Fibroblast of skin of left quadriceps (primary cell): ENCODE data around the gene CSH2.
"Not testable (repeated sequence)": the region's sequence is repeated elsewhere in the genome, so short reads cannot be mapped to it uniquely, and the experiment has no call there.

ENCODE experiments used
- DNase-seq, 2 experiments: peaks; one replicate each; pipeline ENCODE4 v3.0.0-alpha.2; 2013; ENCODE audit warnings: low read depth in 2 of 2

The CSH2 gene

DNA sequence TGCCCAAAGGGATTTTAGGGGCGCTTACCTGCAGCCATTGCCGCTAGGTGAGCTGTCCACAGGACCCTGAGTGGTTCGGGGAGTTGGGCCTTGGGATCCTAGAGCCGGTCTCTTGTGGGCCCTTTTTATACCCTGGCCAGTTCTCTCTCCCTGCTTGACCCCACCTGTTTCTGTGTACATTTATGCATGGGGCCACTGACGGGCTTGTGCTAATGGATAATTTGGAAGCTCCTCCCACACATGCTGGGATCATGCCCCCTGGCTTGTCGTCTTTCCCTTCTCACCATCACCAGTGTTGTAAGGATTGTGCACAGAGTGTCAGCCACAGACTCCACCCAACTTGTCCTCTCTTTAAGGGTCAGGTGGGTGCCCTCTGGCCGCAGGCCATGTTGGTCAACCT is at the start of gene CSH2:
CSH2 (minus strand) TSS at position 101 of the 400 bp plus-strand sequence; CDS start at position 38, 63 bp downstream.
- not testable (repeated sequence) for DNase-seq

DNA sequence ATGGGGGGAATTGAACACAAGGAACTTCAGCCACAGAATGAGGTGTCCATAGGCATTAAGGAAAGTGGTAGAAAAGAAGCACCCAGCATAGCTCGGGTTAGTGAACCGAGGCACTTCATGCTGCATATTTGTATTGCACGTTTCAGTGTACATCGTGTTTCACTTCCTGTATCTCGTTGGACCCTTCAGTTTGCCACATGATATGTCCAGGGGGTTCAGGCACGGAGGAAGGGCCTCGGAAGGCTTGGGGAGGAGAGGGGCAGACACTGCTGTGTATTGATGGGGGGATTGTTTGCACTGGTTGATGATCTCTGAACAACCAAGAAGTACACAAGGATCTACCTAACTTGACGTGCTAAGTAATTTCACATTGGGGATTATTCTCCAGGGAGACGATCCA is 48.9 kb upstream of the CSH2 start:
- not testable (repeated sequence) for DNase-seq

DNA sequence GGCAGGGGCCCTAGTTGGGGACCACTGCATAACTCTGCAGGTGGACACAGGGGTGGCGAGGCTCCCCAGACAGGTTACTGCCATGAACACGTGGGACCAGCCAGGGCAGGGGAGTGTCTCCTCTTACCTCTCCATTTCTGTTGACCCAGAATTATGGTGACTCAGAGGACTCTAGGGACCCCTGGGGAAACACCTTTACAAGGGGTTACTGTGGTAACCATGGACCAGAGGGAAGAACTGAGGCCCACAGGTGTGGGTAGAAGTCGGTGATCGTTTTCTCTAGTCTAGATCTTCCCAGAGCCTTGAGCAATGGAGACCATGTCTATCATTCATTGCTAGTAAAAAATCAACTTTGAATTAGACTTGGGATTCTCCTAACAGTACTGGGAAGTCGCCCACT is 47.3 kb upstream of the CSH2 start:
- not testable (repeated sequence) for DNase-seq

DNA sequence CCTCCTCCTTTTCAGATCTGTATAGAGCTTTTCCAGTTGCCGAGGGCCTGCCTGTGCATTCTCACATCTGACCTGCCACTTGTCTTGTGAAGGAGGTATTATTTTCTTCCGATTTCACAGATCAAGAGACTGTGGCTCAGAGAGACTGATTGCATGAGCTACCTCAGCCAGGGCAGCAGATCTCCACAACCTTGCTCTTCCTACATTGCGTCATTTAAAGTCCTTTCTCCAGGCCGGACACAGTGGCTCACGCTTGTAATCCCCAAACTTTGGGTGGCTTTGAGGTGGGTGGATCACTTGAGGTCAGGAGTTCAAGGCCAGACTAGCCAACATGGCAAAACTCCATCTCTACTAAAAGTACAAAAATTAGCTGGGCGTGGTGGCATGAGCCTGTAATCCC is 46.6 kb upstream of the CSH2 start:
- not testable (repeated sequence) for DNase-seq

DNA sequence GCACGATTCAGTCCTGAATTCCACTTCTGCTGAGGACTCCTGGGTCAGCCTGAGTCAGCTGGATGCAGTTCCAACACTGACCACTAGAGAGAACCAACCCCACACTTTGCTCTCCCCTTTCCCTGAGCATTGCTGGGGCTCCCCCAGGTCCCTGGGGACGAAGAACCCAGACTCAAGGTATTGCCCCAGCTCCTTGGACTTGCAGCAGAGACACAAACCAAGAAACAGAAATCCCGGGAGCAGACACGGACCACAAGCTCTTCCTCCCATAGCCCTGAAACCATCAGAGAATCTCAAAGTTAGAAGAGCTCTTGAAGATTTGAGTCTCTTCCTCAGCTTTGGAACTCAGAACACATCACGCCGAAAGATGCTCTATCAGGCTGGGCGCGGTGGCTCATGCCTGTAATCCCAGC is 45.8 kb upstream of the CSH2 start:
- peak; percentile 15 to 28 for DNase-seq

DNA sequence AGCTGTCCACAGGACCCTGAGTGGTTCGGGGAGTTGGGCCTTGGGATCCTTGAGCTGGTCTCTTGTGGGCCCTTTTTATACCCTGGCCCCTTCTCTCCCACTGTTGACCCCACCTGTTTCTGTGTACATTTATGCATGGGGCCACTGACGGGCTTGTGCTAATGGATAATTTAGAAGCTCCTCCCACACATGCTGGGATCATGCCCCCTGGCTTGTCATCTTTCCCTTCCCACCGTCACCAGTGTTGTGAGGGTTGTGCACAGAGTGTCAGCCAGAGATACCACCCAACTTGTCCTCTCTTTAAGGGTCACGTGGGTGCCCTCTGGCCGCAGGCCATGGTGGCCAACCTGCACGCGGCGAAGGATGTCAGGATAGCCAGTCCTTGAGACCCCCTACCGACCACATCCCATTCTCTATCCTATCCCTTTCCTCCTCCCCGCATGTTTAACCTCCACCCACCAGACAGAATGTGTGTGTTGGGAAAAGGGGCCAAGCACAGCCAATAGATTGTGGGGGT is 45.4 kb upstream of the CSH2 start, which contains the start of gene GH1:
GH1 (minus strand) TSS at position 51 of the 517 bp plus-strand sequence. CDS start 63 bp downstream, outside the sequence.
- not testable (repeated sequence) for DNase-seq

DNA sequence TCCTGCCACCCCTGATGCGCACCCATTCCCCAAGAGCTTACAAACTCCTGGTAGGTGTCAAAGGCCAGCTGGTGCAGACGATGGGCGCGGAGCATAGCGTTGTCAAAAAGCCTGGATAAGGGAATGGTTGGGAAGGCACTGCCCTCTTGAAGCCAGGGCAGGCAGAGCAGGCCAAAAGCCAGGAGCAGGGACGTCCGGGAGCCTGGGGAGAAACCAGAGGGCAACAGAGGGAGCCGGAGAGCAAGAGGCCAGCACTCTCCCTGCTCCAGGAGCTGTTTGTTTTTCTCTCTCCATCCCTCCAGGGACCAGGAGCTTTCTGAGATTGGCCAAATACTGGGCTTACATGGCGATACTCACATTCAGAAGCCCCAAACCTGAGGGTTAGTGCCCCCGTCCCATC is 44.8 kb upstream of the CSH2 start:
- DNase-seq: no peak

DNA sequence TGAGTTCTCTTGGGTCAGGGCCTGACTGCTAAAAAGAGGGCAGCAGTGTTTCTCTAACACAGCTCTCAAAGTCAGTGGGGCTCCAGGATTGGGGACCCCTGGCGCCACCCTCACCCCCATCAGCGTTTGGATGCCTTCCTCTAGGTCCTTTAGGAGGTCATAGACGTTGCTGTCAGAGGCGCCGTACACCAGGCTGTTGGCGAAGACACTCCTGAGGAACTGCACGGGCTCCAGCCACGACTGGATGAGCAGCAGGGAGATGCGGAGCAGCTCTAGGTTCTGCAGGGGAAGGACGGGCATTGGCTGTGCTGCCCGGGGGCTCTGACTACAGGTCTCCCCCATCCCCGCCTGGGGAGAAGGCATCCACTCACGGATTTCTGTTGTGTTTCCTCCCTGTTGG is 44.2 kb upstream of the CSH2 start:
- DNase-seq: no peak

DNA sequence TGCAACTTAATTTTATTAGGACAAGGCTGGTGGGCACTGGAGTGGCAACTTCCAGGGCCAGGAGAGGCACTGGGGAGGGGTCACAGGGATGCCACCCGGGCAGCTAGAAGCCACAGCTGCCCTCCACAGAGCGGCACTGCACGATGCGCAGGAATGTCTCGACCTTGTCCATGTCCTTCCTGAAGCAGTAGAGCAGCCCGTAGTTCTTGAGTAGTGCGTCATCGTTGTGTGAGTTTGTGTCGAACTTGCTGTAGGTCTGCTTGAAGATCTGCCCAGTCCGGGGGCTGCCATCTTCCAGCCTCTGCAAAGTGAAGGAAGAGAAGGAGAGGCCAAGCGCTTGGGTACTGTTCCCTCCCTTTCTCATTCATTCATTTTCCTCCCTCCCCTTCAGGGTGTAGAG is 43.7 kb upstream of the CSH2 start:
- not testable (repeated sequence) for DNase-seq

DNA sequence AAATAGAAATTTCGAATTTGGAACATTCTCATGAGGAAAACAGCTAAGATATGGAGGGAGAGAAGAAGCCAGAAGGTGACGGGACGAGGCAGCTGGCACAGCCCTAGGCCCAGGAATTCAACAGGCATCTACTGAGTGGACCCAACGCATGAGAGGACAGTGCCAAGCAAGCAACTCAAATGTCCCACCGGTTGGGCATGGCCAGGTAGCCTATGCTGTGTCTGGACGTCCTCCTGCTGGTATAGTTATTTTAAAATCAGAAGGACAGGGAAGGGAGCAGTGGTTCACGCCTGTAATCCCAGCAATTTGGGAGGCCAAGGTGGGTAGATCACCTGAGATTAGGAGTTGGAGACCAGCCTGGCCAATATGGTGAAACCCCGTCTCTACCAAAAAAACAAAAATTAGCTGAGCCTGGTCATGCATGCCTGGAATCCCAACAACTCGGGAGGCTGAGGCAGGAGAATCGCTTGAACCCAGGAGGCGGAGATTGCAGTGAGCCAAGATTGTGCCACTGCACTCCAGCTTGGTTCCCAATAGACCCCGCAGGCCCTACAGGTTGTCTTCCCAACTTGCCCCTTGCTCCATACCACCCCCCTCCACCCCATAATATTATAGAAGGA is 43.2 kb upstream of the CSH2 start:
- DNase-seq: no peak

DNA sequence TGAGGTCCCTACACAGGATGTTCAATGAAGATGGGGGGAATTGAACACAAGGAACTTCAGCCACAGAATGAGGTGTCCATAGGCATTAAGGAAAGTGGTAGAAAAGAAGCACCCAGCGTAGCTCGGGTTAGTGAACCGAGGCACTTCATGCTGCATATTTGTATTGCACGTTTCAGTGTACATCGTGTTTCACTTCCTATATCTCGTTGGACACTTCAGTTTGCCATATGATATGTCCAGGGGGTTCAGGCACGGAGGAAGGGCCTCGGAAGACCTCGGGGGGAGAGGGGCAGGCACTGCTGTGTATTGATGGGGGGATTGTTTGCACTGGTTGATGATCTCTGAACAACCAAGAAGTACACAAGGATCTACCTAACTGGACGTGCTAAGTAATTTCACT is 42.3 kb upstream of the CSH2 start:
- DNase-seq: not testable (repeated sequence)

DNA sequence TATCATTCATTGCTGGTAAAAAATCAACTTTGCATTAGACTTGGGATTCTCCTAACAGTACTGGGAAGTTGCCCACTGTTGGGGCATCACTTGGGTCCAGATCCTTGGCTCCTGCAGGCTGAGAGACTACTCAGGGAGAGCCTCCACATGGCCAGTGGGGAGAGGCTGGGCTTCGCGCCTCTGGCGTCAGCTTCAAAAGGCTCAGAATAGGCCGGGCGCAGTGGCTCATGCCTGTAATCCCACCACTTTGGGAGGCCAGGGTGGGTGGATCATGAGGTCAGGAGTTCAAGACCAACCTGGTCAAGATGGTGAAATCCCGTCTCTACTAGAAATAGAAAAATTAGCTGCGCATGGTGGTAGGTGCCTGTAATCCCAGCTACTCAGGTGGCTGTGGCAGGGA is 41.0 kb upstream of the CSH2 start:
- no peak for DNase-seq

DNA sequence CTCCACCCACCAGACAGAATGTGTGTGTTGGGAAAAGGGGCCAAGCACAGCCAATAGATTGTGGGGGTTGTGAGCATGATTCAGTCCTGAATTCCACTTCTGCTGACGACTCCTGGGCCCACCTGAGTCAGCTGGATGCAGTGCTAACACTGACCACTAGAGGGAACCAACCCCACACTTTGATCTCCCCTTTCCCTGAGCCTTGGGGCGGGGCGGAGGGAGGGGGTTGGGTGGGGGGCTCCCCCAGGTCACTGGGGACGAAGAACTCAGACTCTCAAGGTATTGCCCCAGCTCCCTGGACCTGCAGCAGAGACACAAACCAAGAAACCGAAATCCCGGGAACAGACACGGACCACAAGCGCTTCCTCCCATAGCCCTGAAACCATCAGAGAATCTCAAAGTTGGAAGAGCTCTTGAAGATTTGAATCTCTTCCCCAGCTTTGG is 38.2 kb upstream of the CSH2 start:
- no peak for DNase-seq

DNA sequence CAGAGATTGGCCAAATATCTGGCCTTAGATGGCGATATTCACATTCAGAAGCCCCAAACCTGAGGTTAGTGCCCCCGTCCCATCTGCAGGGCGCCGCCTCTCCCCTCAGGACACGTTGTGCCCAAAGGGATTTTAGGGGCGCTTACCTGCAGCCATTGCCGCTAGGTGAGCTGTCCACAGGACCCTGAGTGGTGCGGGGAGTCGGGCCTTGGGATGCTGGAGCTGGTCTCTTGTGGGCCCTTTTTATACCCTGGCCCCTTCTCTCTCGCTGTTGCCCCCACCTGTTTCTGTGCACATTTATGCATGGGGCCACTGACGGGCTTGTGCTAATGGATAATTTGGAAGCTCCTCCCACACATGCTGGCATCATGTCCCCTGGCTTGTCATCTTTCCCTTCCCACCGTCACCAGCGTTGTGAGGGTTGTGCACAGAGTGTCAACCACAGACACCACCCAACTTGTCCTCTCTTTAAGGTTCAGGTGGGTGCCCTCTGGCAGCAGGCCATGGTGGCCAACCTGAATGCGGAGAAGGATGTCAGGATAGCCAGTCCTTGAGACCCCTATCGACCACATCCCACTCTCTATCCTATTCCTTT is 37.7 kb upstream of the CSH2 start, which contains the start of gene CSHL1:
CSHL1 (minus strand) TSS at position 218 of the 595 bp plus-strand sequence; CDS start at position 156, 62 bp downstream.
- no peak for DNase-seq

DNA sequence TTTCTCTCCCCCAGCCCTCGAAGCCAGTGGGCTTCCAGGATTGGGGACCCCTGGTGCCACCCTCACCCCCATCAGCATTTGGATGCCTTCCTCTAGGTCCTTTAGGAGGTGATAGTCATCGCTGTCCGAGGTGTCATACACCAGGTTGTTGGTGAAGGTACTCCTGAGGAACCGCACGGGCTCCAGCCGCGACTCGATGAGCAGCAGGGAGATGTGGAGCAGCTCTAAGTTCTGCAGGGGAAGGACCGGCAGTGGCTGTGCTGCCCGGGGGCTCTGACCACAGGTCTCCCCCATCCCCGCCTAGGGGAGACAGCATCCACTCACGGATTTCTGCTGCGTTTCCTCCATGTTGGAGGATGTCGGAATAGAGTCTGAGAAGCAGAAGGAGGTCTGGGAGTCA is 36.6 kb upstream of the CSH2 start:
- no peak for DNase-seq

DNA sequence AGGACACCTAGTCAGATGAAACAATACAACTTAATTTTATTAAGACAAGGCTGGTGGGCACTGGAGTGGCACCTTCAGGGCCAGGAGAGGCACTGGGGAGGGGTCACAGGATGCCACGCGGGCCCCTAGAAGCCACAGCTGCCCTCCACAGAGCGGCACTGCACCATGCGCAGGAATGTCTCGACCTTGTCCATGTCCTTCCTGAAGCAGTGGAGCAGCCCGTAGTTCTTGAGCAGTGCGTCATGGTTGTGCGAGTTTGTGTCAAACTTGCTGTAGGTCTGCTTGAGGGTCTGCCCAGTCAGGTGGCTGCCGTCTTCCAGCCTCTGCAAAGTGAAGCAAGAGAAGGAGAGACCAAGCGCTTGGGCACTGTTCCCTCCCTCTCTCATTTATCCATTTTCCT is 36.1 kb upstream of the CSH2 start:
- not testable (repeated sequence) for DNase-seq

DNA sequence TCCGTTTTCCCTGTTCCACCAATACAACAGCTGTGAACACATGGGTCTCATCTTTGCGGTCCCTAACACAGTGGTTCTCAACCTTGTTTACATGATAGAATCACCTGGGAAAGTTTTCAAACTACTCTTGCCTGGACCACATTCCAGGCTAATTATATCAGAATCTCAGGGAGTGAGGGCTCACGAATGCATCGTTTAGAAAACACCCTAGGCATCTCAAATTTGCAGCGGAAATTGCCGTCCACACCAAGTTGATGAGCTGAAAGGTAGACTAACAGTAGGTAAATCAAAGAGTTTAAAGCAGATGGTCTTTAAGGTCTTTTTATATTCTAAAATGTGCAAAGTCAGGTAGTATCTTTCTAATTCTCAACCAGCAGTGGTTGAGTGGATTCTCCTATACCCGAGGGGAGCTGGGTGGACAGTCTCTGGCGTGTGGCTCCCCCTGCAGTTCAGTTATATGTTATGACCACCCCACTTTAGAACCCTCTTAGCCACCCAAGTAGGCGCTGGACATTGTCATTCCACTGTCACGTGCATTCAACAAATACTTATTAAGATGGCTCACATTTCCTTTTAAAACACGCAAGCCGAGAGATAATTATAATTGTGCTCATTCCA is 33.8 kb upstream of the CSH2 start:
- DNase-seq: not testable (repeated sequence)

DNA sequence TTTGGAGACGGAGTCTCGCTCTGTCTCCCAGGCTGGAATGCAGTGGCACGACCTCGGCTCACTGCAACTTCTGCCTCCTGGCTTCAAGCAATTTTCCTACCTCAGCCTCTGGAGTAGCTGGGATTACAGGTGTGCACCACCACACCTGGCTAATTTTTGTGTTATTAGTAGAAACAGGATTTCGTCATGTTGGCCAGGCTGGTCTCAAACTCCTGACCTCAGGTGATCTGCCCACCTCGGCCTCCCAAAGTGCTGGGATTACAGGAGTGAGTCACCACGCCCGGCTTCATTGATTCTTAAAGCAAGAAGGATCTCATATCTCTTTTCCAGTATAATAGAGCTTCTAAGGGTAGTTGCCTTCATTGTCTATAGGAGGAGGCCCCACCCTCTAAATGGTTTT is 31.3 kb upstream of the CSH2 start:
- not testable (repeated sequence) for DNase-seq

DNA sequence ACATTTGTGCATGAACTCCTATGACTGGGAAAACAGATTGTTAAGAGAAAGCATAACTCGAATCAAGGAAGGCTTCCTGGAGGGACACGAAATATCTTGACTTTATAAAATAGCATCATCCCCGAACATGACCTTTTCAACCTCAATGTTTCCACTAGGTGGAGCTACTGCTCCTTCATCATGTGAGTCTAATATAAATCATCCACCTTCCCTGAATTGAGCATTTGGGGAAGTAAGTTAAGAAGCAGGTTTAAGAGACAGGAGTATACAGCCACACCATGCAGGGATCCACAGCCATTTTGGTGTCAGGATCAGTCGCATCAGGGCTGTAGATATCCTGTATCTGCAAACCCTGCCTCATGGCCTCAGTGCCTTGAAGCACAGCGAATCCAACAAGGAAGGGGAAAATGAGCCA is 30.3 kb upstream of the CSH2 start:
- DNase-seq: not testable (repeated sequence)

DNA sequence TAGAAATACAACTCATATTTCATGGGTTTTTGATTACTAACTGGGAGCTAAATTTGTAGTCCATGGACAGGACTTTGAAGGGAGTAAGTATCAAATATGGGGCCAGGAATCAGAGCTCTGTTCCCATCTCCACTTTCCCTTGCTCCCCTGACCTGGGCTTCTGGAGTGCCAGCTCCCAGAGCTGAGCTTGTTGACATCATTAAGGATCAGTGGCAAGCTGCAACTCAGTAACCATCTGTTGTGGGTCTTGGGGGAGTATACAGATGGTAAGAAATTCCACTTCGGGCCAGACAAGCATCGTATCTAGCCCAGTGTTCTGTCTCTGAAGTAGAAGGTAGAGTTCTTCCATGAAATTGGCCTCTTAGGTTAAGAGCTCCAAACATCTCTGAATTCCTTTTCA is 28.5 kb upstream of the CSH2 start:
- DNase-seq: not testable (repeated sequence)

DNA sequence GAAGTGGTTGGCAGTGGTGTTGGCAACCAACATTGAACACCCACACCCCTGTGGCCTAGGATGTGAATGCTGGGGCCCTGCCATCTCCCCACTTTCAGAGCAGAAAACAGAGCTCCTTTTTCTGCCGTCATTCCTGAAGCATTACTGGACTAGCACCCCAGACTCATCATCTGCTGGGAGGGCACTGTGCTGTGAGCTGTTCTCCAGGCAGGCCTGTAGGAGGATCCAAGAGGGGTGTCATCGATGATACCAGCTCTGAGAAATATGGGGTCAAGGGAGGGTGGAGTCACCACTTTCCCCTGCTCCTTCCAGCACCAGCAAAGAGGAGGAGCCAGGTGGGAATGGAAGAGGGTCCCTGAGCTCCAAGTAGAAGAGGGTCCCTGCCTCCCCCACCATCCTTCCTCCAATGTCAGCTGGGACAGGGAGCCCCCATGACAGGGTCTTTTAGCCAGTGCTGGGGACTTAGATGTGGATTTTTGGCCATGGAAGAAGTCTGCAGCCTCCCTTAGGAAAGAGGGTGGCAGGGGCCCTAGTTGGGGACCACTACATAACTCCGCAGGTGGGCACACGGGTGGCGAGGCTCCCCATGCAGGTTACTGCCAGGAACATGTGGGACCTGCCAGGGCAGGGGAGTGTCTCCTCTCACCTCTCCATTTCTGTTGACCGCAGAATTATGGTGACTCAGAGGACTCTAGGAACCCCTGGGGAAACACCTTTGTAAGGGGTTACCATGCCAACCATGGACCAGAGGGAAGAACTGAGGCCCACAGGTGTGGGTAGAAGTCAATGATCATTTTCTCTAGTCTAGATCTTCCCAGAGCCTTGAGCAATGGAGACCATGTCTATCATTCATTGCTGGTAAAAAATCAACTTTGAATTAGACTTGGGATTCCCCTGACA is 25.7 kb upstream of the CSH2 start:
- DNase-seq: not testable (repeated sequence)
